Measurements from ENCODE around the gene KANK3. TPM values are rescaled to one million over a fixed set of nuclear protein-coding genes. Genes with fewer than 3 reads are reported as not detected.
"Not testable (repeated sequence)": the region's sequence is repeated elsewhere in the genome, so short reads cannot be mapped to it uniquely, and the experiment has no call there.

Gene KANK3
- total RNA-seq, 3 donors from 2014 or later: 2.0 to 10.1 (median 3.3) TPM

- no peaks in the 10 kb centered on the region for H3K9me3 ChIP-seq
- peak within 1 kb of the TSS; percentile 67 for H3K4me3 ChIP-seq
- DNase-seq: peak; percentile 99 to 100 (median 100)
- ATAC-seq: peak; percentile 92
- no peak for TF ChIP-seq CTCF (IDR thresholded peaks at IDR 0.05)
- intact Hi-C loops (cut with DNase I, micrococcal nuclease): no loop called here
- H3K36me3 ChIP-seq (ENCODE audit: low read depth): no peaks in the 10 kb centered on the region
- peaks cover 32% of the 10 kb centered on the region for H3K4me1 ChIP-seq (ENCODE audit: low read depth)
Measured at GRCh38 chr19:8389891-8390616, 47.0 kb upstream of the KANK3 start, which contains the start of gene RAB11B. TSS of gene RAB11B (plus strand) at chr19:8390360. CDS start at chr19:8390417, 57 bp downstream.

DNA sequence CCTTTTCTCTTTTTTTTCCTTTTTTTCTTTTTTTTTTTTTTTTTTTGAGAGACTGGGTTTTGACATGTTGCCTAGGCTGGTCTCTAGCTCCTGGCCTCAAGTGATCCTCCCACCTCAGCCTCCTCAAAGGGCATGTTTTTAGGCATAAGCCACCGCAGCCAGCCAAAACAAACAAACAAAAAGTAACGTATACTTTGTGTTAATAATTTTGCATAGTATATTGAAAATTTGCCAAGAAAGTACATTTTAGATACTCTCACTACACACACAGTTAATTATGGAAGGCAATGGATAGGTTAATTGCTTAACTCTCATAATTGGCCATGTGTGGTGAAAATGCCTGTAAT, 45.5 kb upstream of the KANK3 start:
- no peaks in the 10 kb centered on the region for H3K9me3 ChIP-seq
- DNase-seq: peak in 1 of 3 donors; percentile 2
- TF ChIP-seq CTCF (IDR thresholded peaks at IDR 0.05): no peak
- ATAC-seq: no peak
- H3K36me3 ChIP-seq (ENCODE audit: low read depth): no peaks in the 10 kb centered on the region
- no peak overlapping the region for H3K4me3 ChIP-seq
- H3K4me1 ChIP-seq (ENCODE audit: low read depth): peaks cover 23% of the 10 kb centered on the region
- intact Hi-C loops (cut with DNase I, micrococcal nuclease): no loop called here

GRCh38 chr19:8387688-8388611, 44.9 kb upstream of the KANK3 start:
- H3K9me3 ChIP-seq: no peaks in the 10 kb centered on the region
- no peak for TF ChIP-seq CTCF (IDR thresholded peaks at IDR 0.05)
- no peak overlapping the region for H3K4me3 ChIP-seq
- intact Hi-C loops (cut with DNase I, micrococcal nuclease): no loop called here
- no peak for ATAC-seq
- peak in 1 of 3 donors; percentile 17 for DNase-seq
- H3K4me1 ChIP-seq (ENCODE audit: low read depth): peaks cover 19% of the 10 kb centered on the region
- H3K36me3 ChIP-seq (ENCODE audit: low read depth): no peaks in the 10 kb centered on the region

- peaks cover 17% of the 10 kb centered on the region for H3K4me1 ChIP-seq (ENCODE audit: low read depth)
- H3K4me3 ChIP-seq: no peak overlapping the region
- no peaks in the 10 kb centered on the region for H3K36me3 ChIP-seq (ENCODE audit: low read depth)
- DNase-seq: no peak
- intact Hi-C loops (cut with DNase I, micrococcal nuclease): no loop called here
- H3K9me3 ChIP-seq: no peaks in the 10 kb centered on the region
- no peak for TF ChIP-seq CTCF (IDR thresholded peaks at IDR 0.05)
- ATAC-seq: no peak
Measured at GRCh38 chr19:8386990-8387389, 43.9 kb upstream of the KANK3 start.

GRCh38 chr19:8386419-8386818, 43.4 kb upstream of the KANK3 start:
- H3K36me3 ChIP-seq (ENCODE audit: low read depth); ATAC-seq; H3K4me3 ChIP-seq; intact Hi-C loops (cut with DNase I, micrococcal nuclease); H3K9me3 ChIP-seq: not testable (repeated sequence)
- peak in 1 of 3 donors; percentile 10 for DNase-seq
- peaks cover 11% of the 10 kb centered on the region for H3K4me1 ChIP-seq (ENCODE audit: low read depth)

GRCh38 chr19:8385566-8385965, 42.5 kb upstream of the KANK3 start:
- H3K36me3 ChIP-seq (ENCODE audit: low read depth); ATAC-seq; H3K4me3 ChIP-seq; H3K4me1 ChIP-seq (ENCODE audit: low read depth); H3K9me3 ChIP-seq; intact Hi-C loops (cut with DNase I, micrococcal nuclease): not testable (repeated sequence)
- DNase-seq: peak in 1 of 3 donors; percentile 0

DNA sequence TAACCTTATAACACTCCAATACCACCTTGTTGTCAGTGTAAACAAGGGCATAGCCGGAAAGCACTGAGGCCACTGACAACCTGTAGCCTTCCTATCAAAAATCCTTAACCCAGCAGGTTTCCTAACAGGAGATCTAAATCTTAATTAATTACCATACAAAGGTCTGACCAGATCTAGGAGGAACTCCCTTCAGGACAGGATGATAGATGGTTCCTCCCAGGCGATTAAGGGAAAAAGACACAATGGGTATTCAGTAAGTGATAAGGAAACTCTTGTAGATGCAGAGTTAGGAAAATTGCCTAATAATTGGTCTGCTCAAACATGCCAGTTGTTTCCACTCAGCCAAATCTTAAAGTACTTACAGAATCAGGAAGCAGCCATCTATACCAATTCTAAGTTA, 42.0 kb upstream of the KANK3 start:
- H3K9me3 ChIP-seq; ATAC-seq; H3K36me3 ChIP-seq (ENCODE audit: low read depth); intact Hi-C loops (cut with DNase I, micrococcal nuclease); H3K4me3 ChIP-seq; DNase-seq; H3K4me1 ChIP-seq (ENCODE audit: low read depth): not testable (repeated sequence)

DNA sequence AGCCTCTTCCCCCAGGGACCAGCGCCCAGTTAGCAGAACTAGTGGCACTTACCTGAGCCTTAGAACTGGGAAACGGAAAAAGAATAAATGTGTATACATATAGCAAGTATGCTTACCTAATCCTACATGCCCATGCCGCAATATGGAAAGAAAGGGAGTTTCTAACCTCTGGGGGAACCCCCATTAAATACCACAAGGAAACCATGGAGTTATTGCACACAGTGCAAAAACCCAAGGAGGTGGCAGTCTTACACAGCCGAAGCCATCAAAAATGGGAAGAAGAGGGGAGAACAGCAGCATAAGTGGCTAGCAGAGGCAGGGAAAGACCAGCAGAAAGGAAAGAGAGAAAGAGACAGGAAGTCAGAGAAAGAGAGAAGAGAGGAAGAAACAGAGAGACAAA, 41.5 kb upstream of the KANK3 start:
- intact Hi-C loops (cut with DNase I, micrococcal nuclease); H3K36me3 ChIP-seq (ENCODE audit: low read depth); H3K9me3 ChIP-seq; ATAC-seq; H3K4me3 ChIP-seq; H3K4me1 ChIP-seq (ENCODE audit: low read depth): not testable (repeated sequence)
- peak in 1 of 3 donors; percentile 0 for DNase-seq

DNA sequence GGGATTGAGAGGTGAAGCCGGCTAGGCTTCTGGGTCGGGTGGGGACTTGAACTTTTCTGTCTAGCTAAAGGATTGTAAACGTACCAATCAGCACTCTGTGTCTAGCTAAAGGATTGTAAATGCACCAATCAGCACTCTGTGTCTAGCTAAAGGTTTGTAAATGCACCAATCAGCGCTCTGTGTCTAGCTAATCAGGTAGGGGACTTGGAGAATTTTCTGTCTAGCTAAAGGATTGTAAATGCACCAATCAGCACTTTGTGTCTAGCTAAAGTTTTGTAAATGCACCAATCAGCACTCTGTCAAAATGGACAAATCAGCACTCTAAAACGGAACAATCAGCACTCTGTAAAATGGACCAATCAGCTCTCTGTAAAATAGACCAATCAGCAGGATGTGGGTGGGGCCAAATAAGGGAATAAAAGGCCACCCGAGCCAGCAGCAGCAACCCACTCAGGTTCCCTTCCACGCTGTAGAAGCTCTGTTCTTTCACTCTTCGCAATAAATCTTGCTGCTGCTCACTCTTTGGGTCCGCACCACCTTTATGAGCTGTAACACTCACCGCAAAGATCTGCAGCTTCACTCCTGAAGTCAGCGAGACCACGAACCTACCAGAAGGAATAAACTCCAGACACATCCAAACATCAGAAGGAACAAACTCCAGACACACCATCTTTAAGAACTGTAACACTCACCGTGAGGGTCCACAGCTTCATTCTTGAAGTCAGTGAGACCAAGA, 36.3 kb upstream of the KANK3 start:
- H3K4me3 ChIP-seq; H3K4me1 ChIP-seq (ENCODE audit: low read depth); ATAC-seq; H3K9me3 ChIP-seq; intact Hi-C loops (cut with DNase I, micrococcal nuclease); H3K36me3 ChIP-seq (ENCODE audit: low read depth); DNase-seq: not testable (repeated sequence)

Data from mucosa of descending colon (tissue), 3 donors.